GM19193 (cell line): ENCODE results near the gene NRP2.

Experiments
- POLR2A ChIP-seq: IDR thresholded peaks from 4 replicates; pipeline ENCODE4 v1.6.1; 2011; ENCODE audit not compliant: insufficient read depth, insufficient read length; ENCODE audit errors: extremely low read depth

NRP2 gene

GRCh38 chr2:205739620-205740019, 57.3 kb downstream of the NRP2 start:
- TF ChIP-seq POLR2A = no peak

GRCh38 chr2:205740381-205740780, 58.1 kb downstream of the NRP2 start:
- no peak for TF ChIP-seq POLR2A

GRCh38 chr2:205741256-205741978, 59.1 kb downstream of the NRP2 start:
- no peak for TF ChIP-seq POLR2A

- TF ChIP-seq POLR2A = no peak
Observed at GRCh38 chr2:205743137-205743536, 60.8 kb downstream of the NRP2 start.

- no peak for TF ChIP-seq POLR2A
Observed at GRCh38 chr2:205744074-205744591, 61.8 kb downstream of the NRP2 start.

GRCh38 chr2:205745661-205746419, 63.5 kb downstream of the NRP2 start:
- no peak for TF ChIP-seq POLR2A

GRCh38 chr2:205746420-205746785, 64.1 kb downstream of the NRP2 start:
- no peak for TF ChIP-seq POLR2A

- TF ChIP-seq POLR2A = no peak
Observed at GRCh38 chr2:205747829-205748386, 65.6 kb downstream of the NRP2 start.

GRCh38 chr2:205748639-205749038, 66.3 kb downstream of the NRP2 start:
- TF ChIP-seq POLR2A = no peak

GRCh38 chr2:205749078-205749477, 66.8 kb downstream of the NRP2 start:
- no peak for TF ChIP-seq POLR2A

GRCh38 chr2:205750797-205751196, 68.5 kb downstream of the NRP2 start:
- TF ChIP-seq POLR2A = no peak

GRCh38 chr2:205751569-205752031, 69.3 kb downstream of the NRP2 start:
- no peak for TF ChIP-seq POLR2A

- TF ChIP-seq POLR2A = no peak
Observed at GRCh38 chr2:205752296-205752820, 70.1 kb downstream of the NRP2 start.

- TF ChIP-seq POLR2A = no peak
Observed at GRCh38 chr2:205752924-205753323, 70.6 kb downstream of the NRP2 start.

GRCh38 chr2:205754285-205754923, 72.1 kb downstream of the NRP2 start:
- no peak for TF ChIP-seq POLR2A
